Stimulated activated CD4-positive, alpha-beta T cell treated with anti-CD3 and anti-CD28 coated beads, Interleukin-4, amount 100 ng/mL, for 48 hours (primary cell): ENCODE measurements around the gene FOXA3.

ENCODE experiments used
- DNase-seq, 2 donors: peaks; one replicate each; pipeline ENCODE4 v3.0.0-alpha.2; 2020; ENCODE audit warnings: low read depth in 2 of 2

FOXA3 gene

DNA sequence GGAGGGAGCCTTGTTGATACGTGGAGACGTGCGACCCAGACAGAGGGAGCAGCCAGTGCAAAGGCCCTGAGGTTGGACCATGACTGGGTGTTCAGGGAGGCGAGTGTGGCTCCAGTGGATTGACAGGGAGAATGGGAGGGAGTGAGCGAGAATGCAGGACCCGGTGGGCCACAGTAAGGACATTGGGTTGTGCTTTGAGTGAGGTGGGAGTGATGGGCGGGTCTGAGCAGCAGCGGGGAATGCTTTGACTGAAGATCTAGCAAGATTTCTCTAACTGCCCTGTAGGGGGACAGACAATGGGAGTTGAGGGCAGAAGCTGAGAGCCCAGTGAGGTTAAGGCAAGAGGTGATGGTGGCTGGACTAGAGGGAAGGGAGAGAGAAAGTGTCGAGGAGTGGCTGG is 58.2 kb downstream of the FOXA3 start:
- DNase-seq = no peak
